Neuronal stem cell (in vitro differentiated cells): ENCODE data around the gene KAZN.

Experiments
- DNase-seq: peaks from one replicate; pipeline ENCODE4 v3.0.0-alpha.2; 2013; ENCODE audit warnings: low spot score
- H2AFZ ChIP-seq: one replicate; pipeline ENCODE4 v1.6.1; 2013; ENCODE audit warnings: mild to moderate bottlenecking, low read length, inconsistent platforms
- H2AK5ac ChIP-seq: 2 replicates; pipeline ENCODE4 v1.6.1; 2013; ENCODE audit warnings: low read depth, mild to moderate bottlenecking, inconsistent platforms, low read length, moderate library complexity, mixed read lengths
- H2BK120ac ChIP-seq: 2 replicates; pipeline ENCODE4 v1.6.1; 2013; ENCODE audit warnings: low read depth, mild to moderate bottlenecking, inconsistent platforms, low read length, moderate library complexity, mixed read lengths
- H2BK12ac ChIP-seq: one replicate; pipeline ENCODE4 v1.6.1; 2013; ENCODE audit warnings: low read length, inconsistent platforms
- H2BK15ac ChIP-seq: 2 replicates; pipeline ENCODE4 v1.6.1; 2013; ENCODE audit warnings: mild to moderate bottlenecking, low read length, inconsistent platforms, mixed read lengths
- H2BK5ac ChIP-seq: one replicate; pipeline ENCODE4 v1.6.1; 2013; ENCODE audit warnings: inconsistent platforms, mild to moderate bottlenecking, low read length, moderate library complexity
- H3K14ac ChIP-seq: one replicate; pipeline ENCODE4 v1.6.1; 2013; ENCODE audit warnings: low read length, inconsistent platforms
- H3K18ac ChIP-seq: 2 replicates; pipeline ENCODE4 v1.6.1; 2013; ENCODE audit warnings: low read length, inconsistent platforms
- H3K23ac ChIP-seq: 2 replicates; pipeline ENCODE4 v1.6.1; 2013; ENCODE audit warnings: low read depth, mild to moderate bottlenecking, mixed read lengths, low read length, inconsistent platforms; ENCODE audit not compliant: poor library complexity
- H3K27ac ChIP-seq: replicated peaks from 3 replicates; pipeline ENCODE4 v1.5.1; 2013; ENCODE audit warnings: low read length, inconsistent platforms
- H3K27me3 ChIP-seq, 3 experiments: 2 replicates each; pipeline ENCODE4 v1.6.1; 2013; ENCODE audit warnings: low read length in 3 of 3, mild to moderate bottlenecking in 2 of 3, inconsistent platforms in 1 of 3, low read depth in 1 of 3, mixed read lengths in 1 of 3, moderate library complexity in 1 of 3; ENCODE audit not compliant: control insufficient read depth in 3 of 3, insufficient read depth in 3 of 3
- H3K36me3 ChIP-seq, 2 donors: replicated peaks in 1 of 2; 2 replicates each; pipeline ENCODE4 v1.6.1; 2013; ENCODE audit warnings: low read length in 2 of 2; ENCODE audit not compliant: control insufficient read depth in 2 of 2, insufficient read depth in 2 of 2
- H3K4ac ChIP-seq: 2 replicates; pipeline ENCODE4 v1.6.1; 2013; ENCODE audit warnings: inconsistent platforms, mild to moderate bottlenecking, low read length, moderate library complexity
- H3K4me1 ChIP-seq, 2 donors: 1 replicate in 1 of 2; 2 replicates in 1 of 2; pipeline ENCODE4 v1.6.1; 2013; ENCODE audit warnings: low read length in 2 of 2, low read depth in 1 of 2; ENCODE audit not compliant: control insufficient read depth in 2 of 2, insufficient read depth in 1 of 2
- H3K4me2 ChIP-seq: one replicate; pipeline ENCODE4 v1.6.1; 2013; ENCODE audit warnings: mild to moderate bottlenecking, low read length, inconsistent platforms; ENCODE audit not compliant: insufficient read depth, poor library complexity, severe bottlenecking
- H3K4me3 ChIP-seq, 2 donors: 2 replicates each; pipeline ENCODE4 v1.5.1; 2013; ENCODE audit warnings: low read length in 2 of 2, mild to moderate bottlenecking in 2 of 2, inconsistent platforms in 1 of 2, moderate library complexity in 1 of 2
- H3K79me1 ChIP-seq: one replicate; pipeline ENCODE4 v1.6.1; 2013; ENCODE audit warnings: low read depth, mild to moderate bottlenecking, inconsistent platforms, low read length, moderate library complexity
- H3K9ac ChIP-seq: one replicate; pipeline ENCODE4 v1.6.1; 2013; ENCODE audit warnings: mild to moderate bottlenecking, low read depth, low read length, inconsistent platforms; ENCODE audit not compliant: poor library complexity
- H3K9me3 ChIP-seq, 2 donors: replicated peaks in 1 of 2; 2 replicates each; pipeline versions ENCODE3 to v1.6.1; 2013; ENCODE audit warnings: low read length in 2 of 2, mild to moderate bottlenecking in 2 of 2, inconsistent platforms in 1 of 2, low read depth in 1 of 2, mixed read lengths in 1 of 2, moderate library complexity in 1 of 2; ENCODE audit not compliant: control insufficient read depth in 2 of 2, insufficient read depth in 1 of 2
- H4K8ac ChIP-seq: one replicate; pipeline ENCODE4 v1.6.1; 2013; ENCODE audit warnings: low read depth, mild to moderate bottlenecking, inconsistent platforms, low read length, moderate library complexity
- H4K91ac ChIP-seq: one replicate; pipeline ENCODE4 v1.6.1; 2013; ENCODE audit warnings: low read length, low read depth, mild to moderate bottlenecking, inconsistent platforms; ENCODE audit not compliant: poor library complexity
- WGBS, 2 donors: extraction: QIAGEN DNeasy Blood & Tissue Kit; methylation state at CpG; one replicate each; pipeline ENCODE4 v1.1.7; 2013; ENCODE audit warnings: missing lambda C conversion rate in 2 of 2, mixed read lengths in 1 of 2; ENCODE audit not compliant: insufficient read length in 2 of 2, insufficient replicate concordance in 1 of 2; ENCODE audit errors: extremely low coverage in 2 of 2; 5-methylcytosine and 5-hydroxymethylcytosine counted together

The KAZN gene

DNA sequence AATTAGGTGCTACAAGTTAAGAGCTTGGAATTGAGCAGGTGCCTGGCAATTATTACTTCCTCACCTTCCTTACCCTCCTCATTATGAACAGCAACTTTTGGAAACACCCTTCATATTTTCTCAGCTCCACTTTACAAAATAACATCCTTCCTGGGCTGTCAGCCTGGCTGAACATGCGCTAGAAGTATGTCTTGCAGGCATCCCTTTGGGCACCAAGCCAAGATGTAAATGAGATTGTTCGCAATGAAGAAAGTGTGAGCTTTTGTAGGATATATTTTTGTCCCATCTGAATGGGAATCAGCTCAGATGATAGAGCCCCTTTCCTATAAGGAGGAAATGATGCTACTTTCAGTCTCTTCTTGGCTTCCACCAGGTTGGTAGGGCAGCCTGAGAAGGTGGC, 245.9 kb downstream of the KAZN start:
- no peak overlapping the region for H2BK5ac ChIP-seq

GRCh38 chr1:14844923-14845617, 246.6 kb downstream of the KAZN start:
- Histone ChIP-seq H3K18ac (no peak overlapping the region), H2AFZ (no peak overlapping the region), H3K27me3 (no peaks in the 10 kb centered on the region), H4K91ac (no peak overlapping the region), H2BK12ac (no peak overlapping the region), H3K9me3 (peaks cover 10 to 28% of the 10 kb centered on the region in 2 donors), H2BK5ac (no peak overlapping the region), H3K9ac (peak overlapping the region; percentile 7), H3K4me1 (peaks cover 0 to 7% of the 10 kb centered on the region in 2 donors), H3K23ac (no peak overlapping the region), H4K8ac (no peak overlapping the region), H2BK15ac (no peak overlapping the region), H3K4me2 (no peak overlapping the region), H2AK5ac (no peak overlapping the region), H3K36me3 (peaks cover 0 to 15% of the 10 kb centered on the region in 2 donors), H3K4me3 (no peak overlapping the region), H3K4ac (no peak overlapping the region), H3K79me1 (no peaks in the 10 kb centered on the region), H2BK120ac (no peak overlapping the region), H3K27ac (no peak overlapping the region), H3K14ac (no peak overlapping the region)
- WGBS, 2 donors, result 100% methylated on average over 1 of the region's 2 CpGs
- DNase-seq, result no peak

More for the DNA sequence above, 245.9 kb downstream of the KAZN start:
- WGBS, 2 donors, result no CpG with 5 or more reads among the region's 2 CpGs
- H3K18ac ChIP-seq, result no peak overlapping the region
- H3K4me3 ChIP-seq, result no peak overlapping the region
- no peak overlapping the region for H2BK12ac ChIP-seq
- H3K14ac ChIP-seq, result no peak overlapping the region
- no peaks in the 10 kb centered on the region for H3K27me3 ChIP-seq
- peaks cover 0 to 15% of the 10 kb centered on the region in 2 donors for H3K36me3 ChIP-seq
- H3K27ac ChIP-seq, result no peak overlapping the region
- no peak overlapping the region for H2AK5ac ChIP-seq
- H3K79me1 ChIP-seq, result no peaks in the 10 kb centered on the region
- peaks cover 10 to 28% of the 10 kb centered on the region in 2 donors for H3K9me3 ChIP-seq
- no peak overlapping the region for H4K8ac ChIP-seq
- H3K9ac ChIP-seq, result no peak overlapping the region
- no peak overlapping the region for H3K4ac ChIP-seq
- H3K4me2 ChIP-seq, result no peak overlapping the region
- H4K91ac ChIP-seq, result no peak overlapping the region
- no peak for DNase-seq
- H2AFZ ChIP-seq, result no peak overlapping the region
- H2BK120ac ChIP-seq, result no peak overlapping the region
- no peak overlapping the region for H2BK15ac ChIP-seq
- no peak overlapping the region for H3K23ac ChIP-seq
- peaks cover 0 to 7% of the 10 kb centered on the region in 2 donors for H3K4me1 ChIP-seq

- H2BK120ac ChIP-seq, result no peak overlapping the region
- H3K79me1 ChIP-seq, result no peaks in the 10 kb centered on the region
- H2BK15ac ChIP-seq, result no peak overlapping the region
- no CpG with 5 or more reads among the region's 5 CpGs for WGBS, 2 donors
- H3K27me3 ChIP-seq, result no peaks in the 10 kb centered on the region
- DNase-seq, result no peak
- no peak overlapping the region for H3K14ac ChIP-seq
- H3K4me3 ChIP-seq, result no peak overlapping the region
- H2AK5ac ChIP-seq, result no peak overlapping the region
- H3K4me2 ChIP-seq, result no peak overlapping the region
- H3K18ac ChIP-seq, result no peak overlapping the region
- no peak overlapping the region for H2BK12ac ChIP-seq
- H4K91ac ChIP-seq, result no peak overlapping the region
- peaks cover 0 to 7% of the 10 kb centered on the region in 2 donors for H3K4me1 ChIP-seq
- H2BK5ac ChIP-seq, result no peak overlapping the region
- no peak overlapping the region for H3K9ac ChIP-seq
- no peak overlapping the region for H2AFZ ChIP-seq
- H3K36me3 ChIP-seq, result peaks cover 0 to 11% of the 10 kb centered on the region in 2 donors
- peaks cover 8 to 22% of the 10 kb centered on the region in 2 donors for H3K9me3 ChIP-seq
- no peak overlapping the region for H3K4ac ChIP-seq
- no peak overlapping the region for H3K23ac ChIP-seq
- H4K8ac ChIP-seq, result no peak overlapping the region
- no peak overlapping the region for H3K27ac ChIP-seq
Measured at GRCh38 chr1:14845851-14846250, 247.4 kb downstream of the KAZN start.

GRCh38 chr1:14846688-14847087, 248.2 kb downstream of the KAZN start:
- no peak overlapping the region for H3K23ac ChIP-seq
- H4K91ac ChIP-seq, result no peak overlapping the region
- H2AK5ac ChIP-seq, result no peak overlapping the region
- DNase-seq, result no peak
- no peak overlapping the region for H3K4ac ChIP-seq
- no peak overlapping the region for H2AFZ ChIP-seq
- H3K9me3 ChIP-seq, result peaks cover 5 to 18% of the 10 kb centered on the region in 2 donors
- H2BK120ac ChIP-seq, result no peak overlapping the region
- peaks cover 0 to 7% of the 10 kb centered on the region in 2 donors for H3K36me3 ChIP-seq
- H3K14ac ChIP-seq, result no peak overlapping the region
- H3K79me1 ChIP-seq, result no peaks in the 10 kb centered on the region
- peaks cover 0 to 7% of the 10 kb centered on the region in 2 donors for H3K4me1 ChIP-seq
- H2BK15ac ChIP-seq, result no peak overlapping the region
- H3K4me3 ChIP-seq, result no peak overlapping the region
- no peak overlapping the region for H2BK5ac ChIP-seq
- H3K27me3 ChIP-seq, result no peaks in the 10 kb centered on the region
- H2BK12ac ChIP-seq, result no peak overlapping the region
- no CpG with 5 or more reads among the region's 4 CpGs for WGBS, 2 donors
- no peak overlapping the region for H4K8ac ChIP-seq
- H3K9ac ChIP-seq, result no peak overlapping the region
- H3K4me2 ChIP-seq, result no peak overlapping the region
- no peak overlapping the region for H3K27ac ChIP-seq
- H3K18ac ChIP-seq, result peak overlapping the region; percentile 21
